T-helper 1 cell (primary cell): ENCODE measurements around the gene CLDN17.
A peak's percentile ranks its signal among the peaks of the same experiment; 100 is the strongest.

ENCODE experiments used
- DNase-seq, 5 donors: peaks; one replicate each; pipeline ENCODE4 v3.0.0-alpha.2; 2012 to 2020
- total RNA-seq, 4 donors: gene quantifications; one replicate each; lab custom pipeline; 2026; lab: John Stamatoyannopoulos, UW

Gene CLDN17, protein sequence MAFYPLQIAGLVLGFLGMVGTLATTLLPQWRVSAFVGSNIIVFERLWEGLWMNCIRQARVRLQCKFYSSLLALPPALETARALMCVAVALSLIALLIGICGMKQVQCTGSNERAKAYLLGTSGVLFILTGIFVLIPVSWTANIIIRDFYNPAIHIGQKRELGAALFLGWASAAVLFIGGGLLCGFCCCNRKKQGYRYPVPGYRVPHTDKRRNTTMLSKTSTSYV
- 0 reads per million in 4 donors for total RNA-seq

DNA sequence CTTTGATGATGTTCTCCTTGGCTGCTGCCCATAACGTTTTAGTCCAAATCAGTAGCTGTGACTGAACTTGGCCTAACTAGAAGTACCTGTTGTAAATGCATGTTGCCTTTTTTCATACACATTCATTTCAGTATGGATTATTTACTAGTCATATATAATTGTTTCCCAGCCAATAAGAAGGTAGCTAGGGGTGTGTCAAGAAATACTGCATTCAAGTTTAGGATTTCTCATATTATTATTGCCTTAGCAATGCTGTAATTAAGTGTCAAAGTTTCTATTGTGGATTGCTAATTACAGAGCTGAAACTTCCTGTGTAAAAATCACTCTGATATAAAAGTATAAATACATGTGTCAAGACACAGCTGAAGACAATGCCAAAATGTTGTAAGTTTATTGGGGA is at the start of gene CLDN17:
Gene CLDN17, minus strand, starts transcription at position 101 of the 400 bp plus-strand sequence. CDS start 188 bp downstream, outside the sequence.
- no peak for DNase-seq

DNA sequence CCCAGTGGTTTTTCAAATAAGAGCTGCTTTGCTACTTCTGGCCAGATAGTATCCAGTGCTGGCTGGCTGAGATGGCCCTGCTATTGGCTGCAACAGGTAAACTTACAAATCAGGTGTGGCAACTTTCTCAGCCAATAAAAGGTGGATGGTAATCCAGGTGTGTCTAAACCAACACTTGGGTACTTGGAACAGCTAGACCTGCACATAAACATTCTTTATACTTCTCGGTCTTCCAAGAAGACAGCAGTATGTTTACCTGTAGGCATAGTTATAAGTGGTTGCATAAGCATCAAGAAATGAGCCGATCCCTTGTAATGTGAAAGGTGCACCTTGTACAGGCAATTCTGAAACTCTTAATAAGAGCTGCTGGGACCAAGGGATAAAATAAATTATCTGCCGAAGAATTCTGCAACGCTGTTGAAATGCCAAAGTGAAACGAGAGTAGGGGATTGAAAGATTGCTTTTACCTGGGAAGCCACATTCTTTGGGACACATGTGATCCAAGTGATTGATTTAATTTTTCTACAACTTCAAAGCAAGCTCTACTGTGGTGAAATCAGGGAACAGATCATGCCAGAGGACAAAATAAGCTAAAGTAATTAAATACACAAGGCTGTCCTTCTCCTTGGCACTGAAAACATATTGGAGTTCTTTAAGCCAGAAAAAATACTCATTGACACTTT is 49.6 kb upstream of the CLDN17 start, which contains the start of gene CLDN8:
Gene CLDN8, minus strand, starts transcription at position 57 of the 683 bp plus-strand sequence. CDS start 172 bp downstream, outside the sequence.
- DNase-seq = no peak

DNA sequence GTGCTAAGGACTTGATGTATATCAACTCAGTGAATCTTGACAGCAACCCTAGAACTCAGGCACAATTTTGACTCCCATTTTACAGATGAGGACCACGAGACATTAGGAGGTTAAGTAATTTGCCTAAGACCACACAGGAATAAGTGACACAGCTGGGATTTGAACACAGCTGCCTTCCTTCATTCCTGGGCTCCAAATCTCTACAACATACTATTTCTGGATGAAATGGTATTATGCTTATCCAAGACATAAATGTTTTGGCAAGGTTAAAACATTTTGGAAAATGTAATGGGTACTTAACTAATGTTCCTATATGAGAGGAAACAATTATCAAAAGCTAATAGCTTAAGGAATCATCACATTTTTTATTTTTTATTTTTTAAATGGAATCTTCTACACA is 44.5 kb upstream of the CLDN17 start:
- no peak for DNase-seq

DNA sequence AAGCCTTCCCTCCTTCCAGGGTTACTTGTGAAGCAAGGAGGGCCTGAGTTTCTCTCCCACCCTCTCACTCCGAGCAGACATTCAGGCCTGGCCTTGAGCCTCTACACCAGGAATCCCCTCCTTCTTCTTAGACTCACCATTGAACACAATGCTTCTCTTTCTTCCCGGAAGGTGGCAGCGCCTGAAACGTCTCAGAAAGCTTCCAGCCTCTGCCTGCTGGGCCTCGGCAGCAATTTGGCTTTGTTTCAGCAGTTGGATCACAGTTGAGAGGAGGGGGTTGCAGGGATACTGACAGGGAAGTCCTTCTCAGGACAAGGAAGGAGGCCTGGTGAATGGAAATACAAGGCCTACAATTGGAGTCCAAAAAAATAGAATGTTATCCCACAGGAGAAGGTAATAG is 43.0 kb upstream of the CLDN17 start:
- no peak for DNase-seq

DNA sequence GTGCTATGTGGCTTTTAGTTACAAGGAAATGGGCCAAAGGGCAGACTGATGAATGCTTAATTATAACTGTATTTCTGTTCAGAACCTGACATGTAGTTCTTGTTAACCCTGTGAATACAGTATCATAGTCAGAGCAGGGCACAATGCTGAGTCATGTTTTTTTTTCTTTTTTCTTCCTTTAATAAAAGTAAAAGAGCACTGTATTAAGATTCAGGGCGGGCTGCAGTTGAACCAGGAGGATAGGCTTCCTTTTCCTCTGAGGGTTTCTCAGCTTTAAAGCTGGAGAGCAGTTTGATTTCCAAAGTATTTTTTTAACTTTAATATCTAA is 40.6 kb upstream of the CLDN17 start:
- DNase-seq = no peak

DNA sequence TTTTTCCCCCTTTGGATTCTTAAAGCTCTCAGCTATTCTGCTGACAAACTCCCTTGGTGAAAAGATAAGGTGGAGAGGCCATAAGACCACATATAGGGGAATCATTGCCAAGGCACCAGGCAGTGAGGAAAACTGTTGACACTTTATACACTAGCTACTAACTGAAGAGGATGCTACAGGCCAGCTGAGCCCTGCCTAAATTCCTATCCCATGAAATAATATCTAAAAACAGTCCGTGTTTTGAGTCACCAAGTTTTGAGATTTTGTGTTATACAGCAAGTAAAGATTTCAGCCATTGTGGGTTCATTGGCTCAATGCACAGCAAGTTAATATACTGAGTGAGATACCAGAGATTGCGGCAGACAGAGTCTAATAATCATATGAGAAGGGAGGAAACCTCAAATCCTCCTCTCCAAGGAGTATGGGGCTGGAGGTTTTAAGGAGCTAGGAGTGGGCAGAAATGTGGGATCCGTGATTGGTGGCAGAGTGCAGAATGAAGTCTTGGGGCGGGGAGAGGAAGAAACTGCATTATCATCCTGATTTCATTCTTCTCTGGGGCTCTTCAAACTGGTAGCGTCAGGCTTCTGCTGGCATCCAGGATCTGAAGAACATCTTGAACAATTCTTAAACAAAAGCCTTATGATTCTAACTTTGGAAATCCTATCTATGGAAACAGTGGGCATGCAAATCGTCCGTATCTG is 40.1 kb upstream of the CLDN17 start:
- DNase-seq = no peak

DNA sequence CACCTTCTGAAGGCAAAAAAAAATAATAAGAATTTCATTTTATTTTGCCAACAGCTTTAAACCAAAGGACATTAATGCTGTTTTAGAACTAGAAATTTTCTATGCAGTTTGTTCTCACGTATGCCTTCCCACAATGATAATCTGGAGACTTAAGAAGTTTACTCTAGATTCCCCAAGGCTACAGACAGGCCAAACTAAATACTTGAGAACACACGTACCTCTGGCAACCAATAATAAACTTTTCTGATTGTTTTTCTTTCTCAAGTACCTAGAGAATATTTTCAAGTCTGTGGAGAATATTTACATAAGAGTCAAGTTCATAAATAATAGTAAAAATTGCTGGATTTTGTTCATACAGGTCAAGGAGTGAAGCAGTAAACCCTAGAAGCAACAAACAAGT is 33.4 kb upstream of the CLDN17 start:
- DNase-seq = no peak

DNA sequence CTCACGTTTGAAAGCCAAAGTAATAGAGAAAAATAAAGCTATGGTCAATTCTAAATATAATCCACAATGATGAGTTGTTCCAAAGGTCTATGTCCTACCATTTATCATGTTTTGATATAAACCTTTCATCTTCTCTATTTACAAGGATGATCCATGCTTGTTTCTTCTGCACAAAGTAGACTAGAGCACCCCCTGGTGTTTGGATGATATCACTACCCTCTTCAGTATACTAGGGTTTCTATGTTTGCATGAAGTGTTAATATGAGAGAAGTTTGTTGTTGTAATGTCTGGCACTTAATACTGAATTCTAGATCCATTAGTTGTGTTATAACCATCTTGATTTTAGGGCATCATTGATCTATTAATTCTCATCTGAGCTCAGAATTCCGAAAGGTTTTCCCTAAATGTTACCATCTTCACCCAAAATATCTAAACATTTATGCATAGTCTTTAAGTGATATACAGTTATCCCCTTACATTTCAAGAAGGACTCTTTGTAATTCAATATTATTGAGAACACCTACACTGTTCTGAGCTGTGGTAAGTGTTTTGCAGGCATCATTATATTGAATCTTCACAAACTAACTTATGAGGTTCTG is 28.2 kb upstream of the CLDN17 start:
- peak in 1 of 5 donors; percentile 12 for DNase-seq

DNA sequence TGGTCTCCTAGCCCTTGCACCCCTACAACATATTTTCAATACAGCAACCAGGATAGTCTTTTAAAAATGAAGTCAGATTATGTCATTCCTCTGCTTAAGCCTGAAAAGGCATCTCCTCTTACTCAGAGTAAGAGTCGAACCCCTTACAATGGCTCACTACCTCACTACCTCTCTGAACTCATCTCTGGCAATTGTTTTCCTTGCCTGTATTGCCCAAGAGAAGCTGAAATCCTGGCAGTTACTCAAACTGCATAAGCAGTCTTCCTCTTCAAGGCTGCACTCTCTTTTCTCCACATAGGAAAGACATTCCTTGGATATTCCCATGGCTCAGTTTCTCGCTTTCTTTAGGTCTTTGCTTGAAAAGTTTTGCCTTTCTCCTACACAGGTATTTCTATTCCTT is 26.6 kb upstream of the CLDN17 start:
- no peak for DNase-seq

DNA sequence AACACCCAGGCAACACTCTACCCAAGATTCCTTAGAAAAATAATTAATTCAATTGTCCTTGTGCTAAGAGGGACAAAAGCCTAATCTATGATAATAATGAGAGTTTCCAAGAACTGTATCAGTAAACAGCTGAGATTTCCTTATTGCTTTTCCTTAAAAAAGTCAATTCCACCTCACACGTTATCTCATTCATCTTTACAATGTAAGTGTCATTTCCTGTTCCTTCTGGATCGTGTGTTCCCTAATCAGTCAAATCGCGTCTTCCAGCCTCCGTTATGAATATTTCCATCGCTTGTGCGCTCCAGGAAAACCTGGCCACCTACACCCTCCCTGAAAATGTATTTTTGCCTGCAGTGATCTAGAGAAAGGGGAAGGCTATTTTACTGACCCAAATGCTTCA is 23.9 kb upstream of the CLDN17 start:
- DNase-seq = no peak

DNA sequence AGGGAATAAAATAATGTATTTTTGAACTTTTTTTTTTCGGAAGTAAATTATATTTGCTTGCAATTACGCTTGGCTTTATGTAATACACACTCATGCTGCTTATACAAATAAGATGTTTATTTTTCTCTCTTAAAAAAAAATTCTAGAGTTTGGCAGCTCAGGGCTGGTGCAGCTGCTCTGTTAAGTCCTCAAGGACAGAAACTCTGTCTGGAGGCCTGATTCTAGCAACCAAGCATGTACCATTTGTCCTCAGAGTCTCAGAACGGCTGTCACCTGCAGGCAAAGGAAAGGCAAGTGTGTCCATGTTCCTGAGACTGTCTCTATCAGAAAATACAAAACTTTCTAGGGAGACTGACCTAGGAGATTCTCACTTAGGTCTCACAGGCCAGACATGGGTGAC is 23.2 kb upstream of the CLDN17 start:
- no peak for DNase-seq

DNA sequence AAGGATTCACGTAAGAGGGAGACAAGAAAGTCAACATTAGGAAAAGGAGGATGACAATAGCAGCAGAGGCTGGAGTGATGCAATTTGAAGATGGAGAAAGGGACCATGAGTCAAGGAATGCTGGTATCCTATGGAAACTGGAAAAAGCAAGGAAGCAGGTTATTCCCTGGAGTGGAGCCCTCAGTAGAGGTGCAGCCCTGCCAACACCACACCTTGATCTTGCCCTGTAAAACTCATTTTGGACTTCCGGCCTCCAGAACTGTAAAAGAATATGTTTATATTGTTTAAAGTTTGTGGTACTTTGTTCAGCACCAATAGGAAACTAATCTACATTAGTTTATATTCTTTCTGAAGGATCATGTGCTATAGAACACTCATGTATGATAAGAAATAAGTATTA is 19.6 kb upstream of the CLDN17 start:
- no peak for DNase-seq

DNA sequence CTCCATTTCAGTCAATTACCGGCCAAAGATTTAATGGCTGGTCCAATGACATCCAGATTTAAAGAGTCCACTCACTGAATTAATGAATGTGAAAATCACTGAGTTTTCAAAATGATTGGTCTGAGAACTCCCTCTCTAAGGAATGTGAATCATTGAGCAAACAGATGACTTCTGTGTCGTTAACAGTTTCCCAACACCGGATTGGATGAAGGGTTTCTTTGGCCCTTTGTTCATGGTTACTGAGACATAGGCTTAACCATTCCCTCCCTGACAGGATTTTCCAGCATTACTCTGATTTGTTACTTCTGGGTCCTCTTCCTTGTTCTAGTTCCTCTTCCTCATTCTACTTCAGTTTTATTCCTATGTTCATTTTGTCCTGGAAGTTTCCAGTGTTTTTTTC is 1.5 kb upstream of the CLDN17 start:
- no peak for DNase-seq

DNA sequence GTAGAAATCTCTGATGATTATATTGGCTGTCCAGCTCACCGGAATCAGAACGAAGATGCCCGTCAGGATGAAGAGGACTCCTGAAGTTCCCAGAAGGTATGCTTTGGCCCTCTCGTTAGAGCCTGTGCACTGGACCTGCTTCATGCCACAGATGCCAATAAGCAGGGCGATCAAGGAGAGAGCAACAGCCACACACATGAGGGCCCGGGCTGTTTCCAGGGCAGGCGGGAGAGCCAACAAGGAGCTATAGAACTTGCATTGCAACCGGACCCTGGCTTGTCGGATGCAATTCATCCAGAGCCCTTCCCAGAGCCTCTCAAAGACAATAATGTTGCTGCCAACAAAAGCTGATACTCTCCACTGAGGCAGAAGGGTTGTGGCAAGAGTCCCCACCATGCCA is 434 bp downstream of the CLDN17 start:
- DNase-seq = no peak

DNA sequence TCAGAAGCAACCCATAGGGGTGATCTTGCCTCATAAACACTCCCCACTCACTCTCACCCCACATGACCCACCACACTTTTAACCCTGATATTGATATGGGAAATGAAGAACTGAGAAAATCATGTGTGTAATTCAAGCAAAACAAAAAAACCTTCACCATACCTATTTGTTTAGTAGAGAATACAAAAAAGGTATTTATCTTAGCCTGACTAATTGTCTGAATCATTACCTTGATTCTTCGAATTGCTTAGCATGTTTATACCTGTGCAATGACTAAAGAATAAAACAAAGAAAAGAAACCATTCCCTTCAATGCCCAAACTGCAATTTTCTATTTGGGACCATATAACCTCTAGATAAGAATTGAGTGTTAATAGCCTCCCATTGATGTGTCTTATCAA is 1.8 kb downstream of the CLDN17 start:
- no peak for DNase-seq

DNA sequence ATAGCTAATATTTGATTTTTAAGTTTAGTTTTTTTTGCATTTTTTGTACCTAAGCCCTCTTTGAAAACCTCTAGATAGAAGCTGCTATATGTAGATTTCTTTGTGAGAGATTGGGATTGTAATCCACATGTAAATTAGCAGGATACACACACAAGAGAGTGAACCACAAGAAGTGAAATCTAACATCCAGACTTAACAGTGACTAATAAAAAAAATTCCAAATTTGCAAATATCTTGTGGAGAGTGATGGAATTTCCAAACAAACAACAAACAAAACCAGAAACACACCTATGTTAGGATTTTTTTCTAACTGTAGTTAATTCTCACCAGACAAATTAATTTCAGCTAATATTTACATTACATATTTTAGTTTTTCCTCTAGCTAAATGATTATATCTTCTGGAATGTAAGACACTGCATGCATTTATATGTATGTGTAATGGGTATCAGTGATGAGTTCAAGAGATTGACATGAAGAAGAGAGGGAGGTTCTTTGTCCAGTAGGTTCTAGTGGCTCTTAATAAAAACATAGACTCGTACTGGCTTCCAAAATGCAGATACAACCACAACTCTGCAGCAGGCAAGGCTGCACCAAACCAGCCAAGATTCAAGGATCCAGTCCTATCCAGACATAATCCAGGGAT is 12.8 kb downstream of the CLDN17 start:
- DNase-seq = no peak

DNA sequence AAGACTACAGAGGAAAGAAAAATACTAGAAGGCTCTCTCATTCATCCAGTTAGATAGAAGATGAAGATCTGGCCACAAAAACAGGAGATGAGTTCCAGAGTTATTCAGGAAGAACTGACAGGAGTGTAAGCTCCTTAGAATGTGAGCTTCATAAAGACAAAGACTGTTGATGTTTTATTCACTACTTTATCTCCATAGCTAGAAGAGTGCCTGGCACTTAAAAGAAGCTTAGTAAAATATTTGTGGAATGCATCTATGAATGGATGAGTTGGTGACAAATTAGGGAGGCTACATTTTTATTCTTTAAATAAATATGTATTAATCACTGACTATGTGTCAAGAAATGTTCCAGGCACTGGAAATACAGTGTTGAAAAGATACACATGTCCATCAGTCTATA is 13.8 kb downstream of the CLDN17 start:
- no peak for DNase-seq

DNA sequence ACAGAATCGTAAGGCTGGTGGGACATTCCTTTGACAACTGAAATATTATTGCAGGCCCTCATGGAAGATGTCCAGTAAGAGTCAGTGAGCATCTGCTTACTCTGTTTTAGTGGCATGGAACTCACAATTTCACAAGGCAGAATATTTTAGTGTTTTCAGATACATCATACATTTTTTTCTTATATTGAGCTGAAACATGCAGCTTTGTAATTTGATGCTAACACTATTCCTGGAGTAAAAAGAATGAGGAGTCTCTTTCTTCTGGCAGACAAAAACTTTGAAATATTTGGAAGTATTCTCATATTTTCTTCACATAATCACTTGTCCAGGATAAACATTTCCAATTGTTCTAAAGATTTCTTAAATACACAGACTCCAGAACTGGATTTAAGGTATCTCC is 17.7 kb downstream of the CLDN17 start:
- no peak for DNase-seq

DNA sequence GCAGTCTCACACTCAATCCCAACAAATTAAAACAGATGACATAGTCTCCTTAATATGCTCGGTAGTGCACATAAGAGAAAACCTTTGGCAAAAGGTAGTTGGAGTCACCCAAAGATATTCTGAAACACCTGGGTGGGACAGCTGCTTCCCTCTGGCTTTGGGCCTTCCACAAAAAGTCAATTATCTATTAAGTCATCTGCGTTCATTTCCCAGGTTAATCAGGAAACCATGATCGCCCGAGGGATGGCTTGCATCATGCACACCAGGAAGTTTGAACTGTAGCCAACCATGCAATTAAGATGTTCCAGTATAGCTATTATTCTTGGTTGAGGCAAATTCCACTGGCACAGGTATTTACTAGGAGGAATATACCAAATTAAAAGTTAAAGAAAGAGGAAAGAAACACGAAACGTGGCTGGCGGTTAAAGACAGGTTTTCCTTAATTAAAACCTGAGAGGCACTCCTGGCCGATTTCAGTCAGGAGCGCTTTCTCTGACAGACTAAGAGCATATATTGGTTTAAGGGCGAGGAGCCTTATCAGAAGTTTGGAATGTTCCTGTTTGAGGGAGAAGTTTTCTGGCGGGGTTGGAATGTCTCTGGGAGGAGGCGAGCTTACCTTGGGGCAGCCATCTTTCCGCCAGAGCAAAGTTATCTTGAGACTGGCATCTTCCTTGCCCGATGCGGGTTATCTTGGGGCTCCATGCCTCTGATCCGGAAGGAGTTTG is 19.9 kb downstream of the CLDN17 start:
- DNase-seq = no peak

DNA sequence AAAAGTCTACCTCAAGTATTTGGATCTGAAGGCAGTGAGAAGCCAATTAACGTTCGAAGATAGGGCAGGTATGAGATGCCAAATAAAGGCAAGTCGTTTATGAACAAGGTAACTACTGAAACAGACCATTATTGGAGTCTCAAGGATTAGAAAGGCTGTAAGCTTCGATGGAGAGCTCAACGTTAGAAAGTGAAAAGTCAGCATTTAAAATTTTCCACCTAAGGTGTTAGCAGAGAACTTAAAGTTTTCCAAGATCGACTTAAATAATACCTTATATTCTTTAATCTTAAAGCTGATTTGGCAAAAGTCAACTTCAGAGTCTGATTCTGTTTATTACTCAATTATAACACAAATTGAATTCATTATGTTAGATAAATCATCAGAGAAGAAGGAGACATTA is 28.1 kb downstream of the CLDN17 start:
- DNase-seq = no peak

DNA sequence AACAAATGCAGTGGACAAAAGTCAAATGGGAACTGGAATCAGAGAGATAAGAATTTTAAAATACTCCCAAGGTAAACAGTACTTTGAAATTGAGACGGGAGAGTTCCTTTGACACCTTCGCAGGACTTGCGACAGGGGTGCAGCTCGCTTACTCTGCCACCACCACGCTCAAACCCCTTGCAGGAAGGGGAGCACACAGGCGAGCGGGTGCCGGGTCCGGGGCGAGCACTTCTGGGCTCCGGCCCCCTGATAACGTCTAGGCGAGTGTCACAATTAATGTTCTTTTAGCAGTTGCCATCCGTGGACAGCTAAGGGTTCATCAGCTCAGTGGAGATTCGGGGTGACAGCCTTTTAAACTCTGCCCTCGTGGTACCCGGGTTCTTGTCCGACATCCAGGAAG is 37.4 kb downstream of the CLDN17 start:
- DNase-seq = no peak

DNA sequence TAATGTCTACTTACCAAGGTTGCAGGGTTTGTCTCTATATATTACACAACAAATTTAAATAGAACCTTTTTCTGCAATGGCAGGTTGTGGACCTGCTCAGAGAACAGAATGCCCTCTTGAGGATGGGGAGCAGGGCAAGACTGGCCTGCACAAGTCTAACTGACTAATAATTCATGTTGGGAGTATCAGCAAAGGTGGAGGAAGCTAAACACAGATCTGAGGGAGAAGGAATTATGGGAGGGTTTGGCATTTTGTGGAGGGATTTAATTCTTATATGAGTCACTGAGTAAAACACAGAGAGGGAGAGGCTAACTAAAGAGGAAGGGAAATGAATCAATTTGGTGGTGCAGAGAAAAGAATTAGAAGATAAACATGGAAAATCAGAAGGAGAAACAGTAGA is 40.0 kb downstream of the CLDN17 start:
- no peak for DNase-seq

DNA sequence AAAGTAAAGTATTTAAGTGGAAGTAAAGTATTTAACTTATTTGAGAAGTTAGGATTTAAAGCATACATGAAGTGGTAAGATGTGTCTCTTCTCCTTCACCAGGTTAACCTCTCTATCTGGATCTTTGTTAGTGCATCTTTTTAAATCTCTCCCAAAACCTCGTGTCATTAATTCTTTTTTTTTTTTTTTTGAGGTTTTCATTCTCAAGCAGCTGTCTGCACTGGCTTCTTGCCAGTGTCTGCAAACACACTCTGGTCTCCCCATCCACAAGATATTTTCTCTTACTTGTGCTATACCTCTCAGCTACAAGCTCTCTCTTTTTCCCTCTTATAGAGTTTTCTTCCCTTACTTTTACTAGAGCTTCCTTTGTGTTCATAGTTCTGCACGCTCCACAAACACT is 49.0 kb downstream of the CLDN17 start:
- no peak for DNase-seq
